ENCODE data around the gene LRFN4. TPM values are rescaled to one million over a fixed set of nuclear protein-coding genes. Genes with fewer than 3 reads are reported as not detected.

Gene LRFN4
- total and polyA plus RNA-seq, 4 donors: 0.75 to 3.4 (median 1.5) TPM; not detected in 1

DNA sequence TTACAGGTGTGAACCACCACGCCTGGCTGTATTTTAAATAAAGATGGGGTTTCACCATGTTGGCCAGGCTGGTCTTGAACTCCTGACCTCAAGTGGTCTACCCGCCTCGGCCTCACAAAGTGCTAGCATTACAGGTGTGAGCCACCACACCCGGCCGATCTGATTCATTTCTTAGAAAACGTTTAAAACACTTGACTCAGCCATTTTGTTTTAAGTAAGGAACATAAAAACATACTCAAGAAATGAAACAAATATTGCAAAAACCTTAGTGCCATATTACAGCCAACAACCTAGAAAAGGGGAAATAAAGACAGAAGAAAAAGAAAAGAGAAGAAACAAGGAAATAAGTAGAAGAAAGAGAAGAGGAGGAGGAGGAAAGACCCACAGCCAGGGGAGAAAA is 17.4 kb downstream of the LRFN4 start:
- Histone ChIP-seq H3K4me3 (ENCODE audit: low read depth in 1 of 3, low read length in 3 of 3) (no peak overlapping the region), H3K4me1 (ENCODE audit: control insufficient read depth in 4 of 4, insufficient read depth in 4 of 4, low read length in 3 of 4) (peaks cover 10 to 37% (median 31%) of the 10 kb centered on the region in 4 donors), H3K36me3 (ENCODE audit: control insufficient read depth in 4 of 4, insufficient read depth in 3 of 4, low read depth in 1 of 4, low read length in 3 of 4) (peaks cover 7 to 23% (median 19%) of the 10 kb centered on the region in 4 donors), H3K27ac (ENCODE audit: low read depth in 1 of 2, low read length in 2 of 2) (no peak overlapping the region), H3K9ac (ENCODE audit: low read depth in 1 of 2, low read length in 2 of 2) (no peak overlapping the region), H3K9me3 (ENCODE audit: control insufficient read depth in 4 of 4, low read length in 3 of 4) (no peaks in the 10 kb centered on the region), H3K27me3 (ENCODE audit: control insufficient read depth in 4 of 4, insufficient read depth in 4 of 4, low read length in 3 of 4) (no peaks in the 10 kb centered on the region)
- TF ChIP-seq, protein P1, sequence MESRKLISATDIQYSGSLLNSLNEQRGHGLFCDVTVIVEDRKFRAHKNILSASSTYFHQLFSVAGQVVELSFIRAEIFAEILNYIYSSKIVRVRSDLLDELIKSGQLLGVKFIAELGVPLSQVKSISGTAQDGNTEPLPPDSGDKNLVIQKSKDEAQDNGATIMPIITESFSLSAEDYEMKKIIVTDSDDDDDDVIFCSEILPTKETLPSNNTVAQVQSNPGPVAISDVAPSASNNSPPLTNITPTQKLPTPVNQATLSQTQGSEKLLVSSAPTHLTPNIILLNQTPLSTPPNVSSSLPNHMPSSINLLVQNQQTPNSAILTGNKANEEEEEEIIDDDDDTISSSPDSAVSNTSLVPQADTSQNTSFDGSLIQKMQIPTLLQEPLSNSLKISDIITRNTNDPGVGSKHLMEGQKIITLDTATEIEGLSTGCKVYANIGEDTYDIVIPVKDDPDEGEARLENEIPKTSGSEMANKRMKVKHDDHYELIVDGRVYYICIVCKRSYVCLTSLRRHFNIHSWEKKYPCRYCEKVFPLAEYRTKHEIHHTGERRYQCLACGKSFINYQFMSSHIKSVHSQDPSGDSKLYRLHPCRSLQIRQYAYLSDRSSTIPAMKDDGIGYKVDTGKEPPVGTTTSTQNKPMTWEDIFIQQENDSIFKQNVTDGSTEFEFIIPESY (IDR thresholded peaks at IDR 0.05): no peak
- TF ChIP-seq TAF1 (conservative IDR thresholded peaks at IDR 0.05) (no peak), NR2F2 (IDR thresholded peaks at IDR 0.05) (no peak), RAD21 (IDR thresholded peaks at IDR 0.05) (no peak), YY1 (IDR thresholded peaks at IDR 0.05) (no peak)
- TF ChIP-seq, protein P2, sequence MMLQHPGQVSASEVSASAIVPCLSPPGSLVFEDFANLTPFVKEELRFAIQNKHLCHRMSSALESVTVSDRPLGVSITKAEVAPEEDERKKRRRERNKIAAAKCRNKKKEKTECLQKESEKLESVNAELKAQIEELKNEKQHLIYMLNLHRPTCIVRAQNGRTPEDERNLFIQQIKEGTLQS (IDR thresholded peaks at IDR 0.05): no peak
- 89% methylated on average over 6 of the region's 6 CpGs for WGBS
- DNase-seq (ENCODE audit: low spot score): no peak

GRCh38 chr11:66875378-66875777 is 18.5 kb downstream of the LRFN4 start:
- Histone ChIP-seq H3K4me3 (ENCODE audit: low read depth in 1 of 3, low read length in 3 of 3) (no peak overlapping the region), H3K36me3 (ENCODE audit: control insufficient read depth in 4 of 4, insufficient read depth in 3 of 4, low read depth in 1 of 4, low read length in 3 of 4) (peaks cover 7 to 14% (median 11%) of the 10 kb centered on the region in 4 donors), H3K9ac (ENCODE audit: low read depth in 1 of 2, low read length in 2 of 2) (no peak overlapping the region), H3K27ac (ENCODE audit: low read depth in 1 of 2, low read length in 2 of 2) (no peak overlapping the region), H3K9me3 (ENCODE audit: control insufficient read depth in 4 of 4, low read length in 3 of 4) (no peaks in the 10 kb centered on the region), H3K4me1 (ENCODE audit: control insufficient read depth in 4 of 4, insufficient read depth in 4 of 4, low read length in 3 of 4) (peaks cover 14 to 39% (median 37%) of the 10 kb centered on the region in 4 donors), H3K27me3 (ENCODE audit: control insufficient read depth in 4 of 4, insufficient read depth in 4 of 4, low read length in 3 of 4) (no peaks in the 10 kb centered on the region)
- 86% methylated on average over 13 of the region's 13 CpGs for WGBS
- DNase-seq (ENCODE audit: low spot score): no peak
- TF ChIP-seq, protein P3, sequence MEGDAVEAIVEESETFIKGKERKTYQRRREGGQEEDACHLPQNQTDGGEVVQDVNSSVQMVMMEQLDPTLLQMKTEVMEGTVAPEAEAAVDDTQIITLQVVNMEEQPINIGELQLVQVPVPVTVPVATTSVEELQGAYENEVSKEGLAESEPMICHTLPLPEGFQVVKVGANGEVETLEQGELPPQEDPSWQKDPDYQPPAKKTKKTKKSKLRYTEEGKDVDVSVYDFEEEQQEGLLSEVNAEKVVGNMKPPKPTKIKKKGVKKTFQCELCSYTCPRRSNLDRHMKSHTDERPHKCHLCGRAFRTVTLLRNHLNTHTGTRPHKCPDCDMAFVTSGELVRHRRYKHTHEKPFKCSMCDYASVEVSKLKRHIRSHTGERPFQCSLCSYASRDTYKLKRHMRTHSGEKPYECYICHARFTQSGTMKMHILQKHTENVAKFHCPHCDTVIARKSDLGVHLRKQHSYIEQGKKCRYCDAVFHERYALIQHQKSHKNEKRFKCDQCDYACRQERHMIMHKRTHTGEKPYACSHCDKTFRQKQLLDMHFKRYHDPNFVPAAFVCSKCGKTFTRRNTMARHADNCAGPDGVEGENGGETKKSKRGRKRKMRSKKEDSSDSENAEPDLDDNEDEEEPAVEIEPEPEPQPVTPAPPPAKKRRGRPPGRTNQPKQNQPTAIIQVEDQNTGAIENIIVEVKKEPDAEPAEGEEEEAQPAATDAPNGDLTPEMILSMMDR (IDR thresholded peaks at IDR 0.05; ENCODE audit: low read depth, low read length, missing input control): no peak
- TF ChIP-seq SP1 (IDR thresholded peaks at IDR 0.05) (no peak), TAF1 (conservative IDR thresholded peaks at IDR 0.05) (no peak), FOXA2 (IDR thresholded peaks at IDR 0.05) (no peak), NR2F2 (IDR thresholded peaks at IDR 0.05) (no peak), HNF4G (IDR thresholded peaks at IDR 0.05) (no peak), GABPA (IDR thresholded peaks at IDR 0.05 in 1 of 2, conservative IDR thresholded peaks at IDR 0.05 in 1 of 2) (no peak)
- TF ChIP-seq, protein P4, sequence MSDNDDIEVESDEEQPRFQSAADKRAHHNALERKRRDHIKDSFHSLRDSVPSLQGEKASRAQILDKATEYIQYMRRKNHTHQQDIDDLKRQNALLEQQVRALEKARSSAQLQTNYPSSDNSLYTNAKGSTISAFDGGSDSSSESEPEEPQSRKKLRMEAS (IDR thresholded peaks at IDR 0.05): no peak
- TF ChIP-seq, protein P1 (IDR thresholded peaks at IDR 0.05): no peak

Data from liver (tissue), 9 donors.